Measurements from ENCODE around the gene FOXL2.

Gene FOXL2

DNA sequence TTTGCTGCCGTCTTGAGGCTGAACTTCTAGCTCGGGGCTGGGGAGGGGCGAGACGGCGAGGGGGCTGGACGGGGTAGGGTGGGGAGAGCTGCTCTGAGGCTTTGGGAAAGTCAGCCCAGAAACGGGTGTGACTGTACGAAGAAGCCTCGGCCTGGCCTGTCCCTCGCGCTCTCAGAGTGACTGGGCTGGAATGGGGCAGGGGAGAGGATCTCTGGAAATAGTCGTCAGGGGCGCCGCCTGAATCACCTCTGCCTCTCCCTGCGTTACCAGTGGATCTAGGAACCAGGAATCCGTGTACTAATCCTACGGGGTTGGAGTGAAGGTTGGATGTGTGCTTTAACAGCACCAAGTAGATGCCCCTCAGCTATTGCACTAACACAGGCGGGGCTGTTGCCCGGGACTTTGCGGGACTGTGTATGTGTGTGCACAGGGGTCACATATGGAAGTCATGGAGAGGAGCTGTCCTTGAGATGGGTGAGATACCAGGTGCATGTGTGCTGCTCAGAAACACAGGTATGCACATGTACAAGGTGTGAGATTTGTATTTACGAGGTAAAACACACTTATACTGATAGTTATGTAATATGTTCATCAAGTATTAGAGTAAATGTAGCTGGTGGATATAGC is 671 bp upstream of the FOXL2 start:
- peaks cover 8 to 21% of the 10 kb centered on the region in 2 donors for H3K4me1 ChIP-seq (ENCODE audit: control insufficient read depth in 2 of 2, insufficient read depth in 2 of 2, low read length in 2 of 2)
- no peaks in the 10 kb centered on the region for H3K36me3 ChIP-seq (ENCODE audit: control insufficient read depth in 2 of 2, insufficient read depth in 2 of 2, low read length in 2 of 2)
- H3K27me3 ChIP-seq (ENCODE audit: control insufficient read depth in 2 of 2, insufficient read depth in 2 of 2, low read length in 2 of 2) = peaks cover 67 to 89% of the 10 kb centered on the region in 2 donors
- peak overlapping the region in 1 of 2 donors; percentile 8 for H3K4me3 ChIP-seq (ENCODE audit: low read length in 2 of 2)
- H3K27ac ChIP-seq (ENCODE audit: low read depth in 2 of 2, low read length in 2 of 2) = no peak overlapping the region
- no peak overlapping the region for H3K9ac ChIP-seq (ENCODE audit: low read depth in 1 of 2, low read length in 2 of 2)
- H3K9me3 ChIP-seq (ENCODE audit: control insufficient read depth in 2 of 2, low read length in 2 of 2) = no peaks in the 10 kb centered on the region

GRCh38 chr3:138945709-138946662 is 951 bp downstream of the FOXL2 start:
- no peak overlapping the region for H3K27ac ChIP-seq (ENCODE audit: low read depth in 2 of 2, low read length in 2 of 2)
- no peaks in the 10 kb centered on the region for H3K9me3 ChIP-seq (ENCODE audit: control insufficient read depth in 2 of 2, low read length in 2 of 2)
- no peaks in the 10 kb centered on the region for H3K36me3 ChIP-seq (ENCODE audit: control insufficient read depth in 2 of 2, insufficient read depth in 2 of 2, low read length in 2 of 2)
- peak overlapping the region; percentile 31 to 37 for H3K4me3 ChIP-seq (ENCODE audit: low read length in 2 of 2)
- H3K27me3 ChIP-seq (ENCODE audit: control insufficient read depth in 2 of 2, insufficient read depth in 2 of 2, low read length in 2 of 2) = peaks cover 75 to 93% of the 10 kb centered on the region in 2 donors
- H3K4me1 ChIP-seq (ENCODE audit: control insufficient read depth in 2 of 2, insufficient read depth in 2 of 2, low read length in 2 of 2) = peaks cover 8 to 21% of the 10 kb centered on the region in 2 donors
- H3K9ac ChIP-seq (ENCODE audit: low read depth in 1 of 2, low read length in 2 of 2) = no peak overlapping the region

- Histone ChIP-seq H3K4me3 (ENCODE audit: low read length in 2 of 2) (peak overlapping the region; percentile 1 to 44), H3K27me3 (ENCODE audit: control insufficient read depth in 2 of 2, insufficient read depth in 2 of 2, low read length in 2 of 2) (peaks cover 73 to 92% of the 10 kb centered on the region in 2 donors), H3K9me3 (ENCODE audit: control insufficient read depth in 2 of 2, low read length in 2 of 2) (no peaks in the 10 kb centered on the region), H3K9ac (ENCODE audit: low read depth in 1 of 2, low read length in 2 of 2) (no peak overlapping the region), H3K4me1 (ENCODE audit: control insufficient read depth in 2 of 2, insufficient read depth in 2 of 2, low read length in 2 of 2) (peaks cover 8 to 18% of the 10 kb centered on the region in 2 donors), H3K27ac (ENCODE audit: low read depth in 2 of 2, low read length in 2 of 2) (no peak overlapping the region), H3K36me3 (ENCODE audit: control insufficient read depth in 2 of 2, insufficient read depth in 2 of 2, low read length in 2 of 2) (no peaks in the 10 kb centered on the region)
Observed at GRCh38 chr3:138944929-138945708, 1.8 kb downstream of the FOXL2 start.

- Histone ChIP-seq H3K9me3 (ENCODE audit: control insufficient read depth in 2 of 2, low read length in 2 of 2) (no peaks in the 10 kb centered on the region), H3K4me3 (ENCODE audit: low read length in 2 of 2) (peak overlapping the region; percentile 1 to 44), H3K36me3 (ENCODE audit: control insufficient read depth in 2 of 2, insufficient read depth in 2 of 2, low read length in 2 of 2) (no peaks in the 10 kb centered on the region), H3K9ac (ENCODE audit: low read depth in 1 of 2, low read length in 2 of 2) (no peak overlapping the region), H3K27ac (ENCODE audit: low read depth in 2 of 2, low read length in 2 of 2) (no peak overlapping the region), H3K4me1 (ENCODE audit: control insufficient read depth in 2 of 2, insufficient read depth in 2 of 2, low read length in 2 of 2) (peaks cover 8 to 12% of the 10 kb centered on the region in 2 donors), H3K27me3 (ENCODE audit: control insufficient read depth in 2 of 2, insufficient read depth in 2 of 2, low read length in 2 of 2) (peaks cover 76 to 92% of the 10 kb centered on the region in 2 donors)
Observed at GRCh38 chr3:138944654-138944928, 2.3 kb downstream of the FOXL2 start.

DNA sequence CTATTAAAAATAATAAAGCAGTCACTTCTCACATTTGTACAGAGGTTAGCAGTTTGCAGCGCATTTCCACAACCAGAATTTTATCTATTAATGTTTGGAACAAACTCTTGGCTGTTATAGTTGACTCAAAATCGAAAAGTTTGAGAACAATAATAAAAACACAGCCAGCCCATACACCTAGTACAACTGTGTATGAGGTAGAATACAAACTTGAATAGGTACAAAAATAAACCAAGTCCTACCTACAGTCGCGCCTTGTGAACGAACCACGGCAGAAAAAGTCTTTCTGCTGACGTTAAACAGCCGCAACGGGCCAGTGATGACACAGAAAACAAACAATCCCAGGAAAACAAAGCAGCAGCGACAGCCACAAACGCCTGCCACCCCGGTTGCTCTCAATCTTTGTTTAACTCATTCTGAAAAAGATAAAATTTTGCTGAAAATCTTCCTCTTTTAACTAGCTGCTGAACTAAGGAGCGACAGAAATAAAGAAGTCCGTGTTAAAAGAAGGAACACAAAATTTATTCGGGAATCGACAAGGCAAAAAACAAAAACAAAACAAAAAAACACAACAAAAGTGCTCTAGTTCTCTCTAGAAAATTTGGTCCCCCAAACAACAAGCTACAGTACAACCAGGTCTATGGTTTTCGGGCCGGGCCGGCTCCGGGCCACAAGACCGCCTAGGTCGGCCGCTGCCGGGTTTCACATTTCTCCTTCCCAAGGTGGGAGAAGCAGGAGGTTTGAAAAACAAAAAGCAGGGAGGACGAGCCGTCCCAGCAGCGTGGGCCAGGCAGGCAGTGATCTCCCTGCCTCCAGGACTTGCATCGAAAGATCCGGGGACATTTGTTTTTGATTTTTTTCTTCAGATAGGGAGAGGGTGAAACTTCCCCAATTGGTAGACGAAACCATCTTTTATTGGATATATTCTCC is 2.9 kb downstream of the FOXL2 start:
- peak overlapping the region in 1 of 2 donors; percentile 13 for H3K4me3 ChIP-seq (ENCODE audit: low read length in 2 of 2)
- H3K9me3 ChIP-seq (ENCODE audit: control insufficient read depth in 2 of 2, low read length in 2 of 2) = no peaks in the 10 kb centered on the region
- peaks cover 77 to 92% of the 10 kb centered on the region in 2 donors for H3K27me3 ChIP-seq (ENCODE audit: control insufficient read depth in 2 of 2, insufficient read depth in 2 of 2, low read length in 2 of 2)
- no peak overlapping the region for H3K27ac ChIP-seq (ENCODE audit: low read depth in 2 of 2, low read length in 2 of 2)
- H3K9ac ChIP-seq (ENCODE audit: low read depth in 1 of 2, low read length in 2 of 2) = no peak overlapping the region
- H3K36me3 ChIP-seq (ENCODE audit: control insufficient read depth in 2 of 2, insufficient read depth in 2 of 2, low read length in 2 of 2) = no peaks in the 10 kb centered on the region
- peaks cover 8 to 12% of the 10 kb centered on the region in 2 donors for H3K4me1 ChIP-seq (ENCODE audit: control insufficient read depth in 2 of 2, insufficient read depth in 2 of 2, low read length in 2 of 2)

DNA sequence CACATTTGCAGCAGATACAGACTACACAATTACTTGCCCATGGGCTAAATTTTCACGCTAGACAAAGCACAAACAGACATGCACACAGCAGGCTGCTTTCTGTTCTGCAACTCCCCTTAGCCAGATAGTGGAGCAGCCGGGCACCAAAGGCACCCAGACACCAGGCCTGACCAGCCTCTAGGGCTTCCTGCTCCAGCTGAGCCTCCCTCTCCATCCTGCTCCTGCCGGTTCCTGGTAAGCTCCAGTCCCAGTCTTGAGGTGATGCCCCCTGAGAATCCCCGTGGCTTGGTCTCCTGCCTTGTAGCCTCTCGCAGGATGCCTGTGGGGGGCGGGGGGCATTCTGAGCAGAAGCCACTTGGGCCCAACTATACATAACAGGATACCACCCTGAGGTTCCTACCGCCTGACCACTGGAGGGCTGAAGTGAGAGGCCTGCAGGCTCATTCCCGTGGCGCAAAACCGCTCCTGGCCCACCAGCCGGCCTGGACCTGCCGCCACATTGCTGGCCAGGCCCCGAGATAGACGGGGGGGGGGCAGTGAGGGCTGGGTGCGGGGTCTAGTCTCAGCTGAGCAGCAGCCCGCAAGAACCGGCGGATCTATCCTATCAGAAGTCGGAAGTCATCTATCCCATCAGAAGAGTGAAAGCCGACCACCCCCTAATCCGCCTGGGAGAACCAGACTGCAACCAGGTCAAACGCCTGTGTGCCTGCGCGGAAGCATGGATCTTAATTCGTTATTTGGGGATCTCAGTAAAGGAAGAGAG is 3.9 kb downstream of the FOXL2 start:
- Histone ChIP-seq H3K9me3 (ENCODE audit: control insufficient read depth in 2 of 2, low read length in 2 of 2) (no peaks in the 10 kb centered on the region), H3K27ac (ENCODE audit: low read depth in 2 of 2, low read length in 2 of 2) (no peak overlapping the region), H3K4me1 (ENCODE audit: control insufficient read depth in 2 of 2, insufficient read depth in 2 of 2, low read length in 2 of 2) (peaks cover 8 to 16% of the 10 kb centered on the region in 2 donors), H3K36me3 (ENCODE audit: control insufficient read depth in 2 of 2, insufficient read depth in 2 of 2, low read length in 2 of 2) (no peaks in the 10 kb centered on the region), H3K9ac (ENCODE audit: low read depth in 1 of 2, low read length in 2 of 2) (no peak overlapping the region), H3K27me3 (ENCODE audit: control insufficient read depth in 2 of 2, insufficient read depth in 2 of 2, low read length in 2 of 2) (peaks cover 78 to 93% of the 10 kb centered on the region in 2 donors), H3K4me3 (ENCODE audit: low read length in 2 of 2) (no peak overlapping the region)

DNA sequence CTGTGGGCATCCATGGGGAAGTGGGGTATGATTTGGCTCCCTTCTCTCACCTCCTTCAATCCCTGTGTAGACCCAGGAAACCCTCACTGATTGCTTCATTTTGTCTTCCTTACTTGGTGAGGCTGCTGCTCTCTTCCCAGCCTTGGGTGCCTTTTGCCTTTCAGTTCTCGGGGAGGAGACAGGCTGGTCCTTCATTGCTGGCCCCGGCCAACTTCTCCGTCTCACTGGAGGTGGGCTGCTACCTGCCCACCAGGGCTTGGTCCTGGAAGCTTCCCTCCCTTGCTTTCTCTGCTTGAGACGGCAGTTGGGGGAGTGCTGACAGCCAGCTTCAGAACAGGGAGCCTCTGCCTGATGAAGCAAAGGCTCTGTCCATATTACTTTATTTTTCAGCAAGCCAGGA is 4.7 kb downstream of the FOXL2 start:
- H3K4me3 ChIP-seq (ENCODE audit: low read length in 2 of 2) = no peak overlapping the region
- H3K27me3 ChIP-seq (ENCODE audit: control insufficient read depth in 2 of 2, insufficient read depth in 2 of 2, low read length in 2 of 2) = peaks cover 80 to 94% of the 10 kb centered on the region in 2 donors
- peaks cover 8 to 16% of the 10 kb centered on the region in 2 donors for H3K4me1 ChIP-seq (ENCODE audit: control insufficient read depth in 2 of 2, insufficient read depth in 2 of 2, low read length in 2 of 2)
- no peaks in the 10 kb centered on the region for H3K9me3 ChIP-seq (ENCODE audit: control insufficient read depth in 2 of 2, low read length in 2 of 2)
- no peak overlapping the region for H3K27ac ChIP-seq (ENCODE audit: low read depth in 2 of 2, low read length in 2 of 2)
- H3K36me3 ChIP-seq (ENCODE audit: control insufficient read depth in 2 of 2, insufficient read depth in 2 of 2, low read length in 2 of 2) = no peaks in the 10 kb centered on the region
- no peak overlapping the region for H3K9ac ChIP-seq (ENCODE audit: low read depth in 1 of 2, low read length in 2 of 2)

GRCh38 chr3:138941259-138941885 is 5.6 kb downstream of the FOXL2 start:
- H3K27ac ChIP-seq (ENCODE audit: low read depth in 2 of 2, low read length in 2 of 2) = no peak overlapping the region
- no peak overlapping the region for H3K9ac ChIP-seq (ENCODE audit: low read depth in 1 of 2, low read length in 2 of 2)
- H3K4me1 ChIP-seq (ENCODE audit: control insufficient read depth in 2 of 2, insufficient read depth in 2 of 2, low read length in 2 of 2) = peaks cover 6 to 20% of the 10 kb centered on the region in 2 donors
- H3K36me3 ChIP-seq (ENCODE audit: control insufficient read depth in 2 of 2, insufficient read depth in 2 of 2, low read length in 2 of 2) = no peaks in the 10 kb centered on the region
- no peaks in the 10 kb centered on the region for H3K9me3 ChIP-seq (ENCODE audit: control insufficient read depth in 2 of 2, low read length in 2 of 2)
- no peak overlapping the region for H3K4me3 ChIP-seq (ENCODE audit: low read length in 2 of 2)
- H3K27me3 ChIP-seq (ENCODE audit: control insufficient read depth in 2 of 2, insufficient read depth in 2 of 2, low read length in 2 of 2) = peaks cover 87 to 94% of the 10 kb centered on the region in 2 donors
